SK-N-SH (cell line): ENCODE results near the gene COPZ1. TPM values are rescaled to one million over a fixed set of nuclear protein-coding genes. Genes with fewer than 3 reads are reported as not detected.

ENCODE experiments used
- CTCF ChIA-PET: fragments of 300-600, 350-600 bp; formaldehyde crosslinking; extraction: SDS; loops from one replicate; lab custom pipeline; 2021; lab: Yijun Ruan, JAX
- POLR2A ChIA-PET: fragments of 350-600 bp; sonication (Branson Sonifier 250); formaldehyde crosslinking; extraction: SDS; loops from one replicate; lab custom pipeline; 2020; ENCODE audit warnings: antibody characterized with exemption, inconsistent platforms; lab: Yijun Ruan, JAX
- DNase-seq: peaks from one replicate; pipeline ENCODE4 v3.0.0; 2012
- H2AFZ ChIP-seq: fragments of 200-600 bp; sonication (generic); 2 replicates; pipeline ENCODE4 v1.8.1; 2016; ENCODE audit warnings: antibody characterized with exemption, mild to moderate bottlenecking, low read depth
- H3F3A ChIP-seq: fragments of 200-600 bp; sonication (generic); replicated peaks from 2 replicates; pipeline ENCODE3; 2016; ENCODE audit warnings: antibody characterized with exemption, mild to moderate bottlenecking; ENCODE audit not compliant: insufficient read depth
- H3K27ac ChIP-seq, 2 experiments: fragments of 200-500 bp in 1 of 2; fragments of 200-600 bp in 1 of 2; sonication (Bioruptor generic) in 1 of 2; sonication (generic), shearing (Covaris generic) in 1 of 2; 2 replicates each; pipeline versions ENCODE4 v1.5.1 to v1.6.1; 2014 to 2016; ENCODE audit warnings: low read depth in 2 of 2, inconsistent platforms in 1 of 2, low read length in 1 of 2, mild to moderate bottlenecking in 1 of 2, mixed read lengths in 1 of 2
- H3K27me3 ChIP-seq: fragments of 200-600 bp; sonication (generic), shearing (Covaris generic); 2 replicates; pipeline ENCODE4 v1.6.1; 2016; ENCODE audit warnings: mixed run types; ENCODE audit not compliant: insufficient read depth
- H3K36me3 ChIP-seq, 2 experiments: fragments of 200-500 bp in 1 of 2; fragments of 200-600 bp in 1 of 2; sonication (Bioruptor generic) in 1 of 2; sonication (generic) in 1 of 2; replicated peaks in 1 of 2; 2 replicates each; pipeline versions ENCODE3 to v1.5.1; 2014 to 2016; ENCODE audit warnings: low read length in 1 of 2, mild to moderate bottlenecking in 1 of 2; ENCODE audit not compliant: insufficient read depth in 2 of 2, control insufficient read depth in 1 of 2
- H3K4me1 ChIP-seq, 2 experiments: fragments of 200-500 bp in 1 of 2; fragments of 200-600 bp in 1 of 2; sonication (Bioruptor generic) in 1 of 2; sonication (generic), shearing (Covaris generic) in 1 of 2; 2 replicates each; pipeline versions ENCODE4 v1.5.1 to v1.6.1; 2014 to 2016; ENCODE audit warnings: low read depth in 1 of 2, low read length in 1 of 2, mixed run types in 1 of 2; ENCODE audit not compliant: insufficient read depth in 2 of 2, control insufficient read depth in 1 of 2
- H3K4me2 ChIP-seq: fragments of 200-600 bp; sonication (generic), shearing (Covaris generic); 2 replicates; pipeline ENCODE4 v1.6.1; 2017; ENCODE audit warnings: mixed run types
- H3K4me3 ChIP-seq, 2 experiments: fragments of 200-500 bp in 1 of 2; fragments of 200-600 bp in 1 of 2; sonication (Bioruptor generic) in 1 of 2; sonication (generic), shearing (Covaris generic) in 1 of 2; 2 replicates each; pipeline versions ENCODE4 v1.5.1 to v1.8.1; 2014 to 2016; ENCODE audit warnings: low read depth in 2 of 2, inconsistent platforms in 1 of 2, low read length in 1 of 2, mild to moderate bottlenecking in 1 of 2, mixed read lengths in 1 of 2, moderate library complexity in 1 of 2
- H3K79me2 ChIP-seq: fragments of 200-600 bp; sonication (generic); 2 replicates; pipeline ENCODE4 v1.8.1; 2017; ENCODE audit warnings: mild to moderate bottlenecking; ENCODE audit not compliant: insufficient read depth
- H3K9ac ChIP-seq: fragments of 200-600 bp; sonication (generic); 2 replicates; pipeline ENCODE4 v1.6.1; 2017; ENCODE audit warnings: mixed run types
- H3K9me2 ChIP-seq: fragments of 200-600 bp; sonication (generic); 2 replicates; pipeline ENCODE4 v1.6.1; 2017; ENCODE audit warnings: mixed run types
- H3K9me3 ChIP-seq: fragments of 200-600 bp; sonication (generic); 2 replicates; pipeline ENCODE4 v1.6.1; 2017; ENCODE audit warnings: mixed run types, mild to moderate bottlenecking, moderate library complexity
- H4K20me1 ChIP-seq: fragments of 200-600 bp; sonication (generic); 2 replicates; pipeline ENCODE4 v1.6.1; 2017; ENCODE audit warnings: mild to moderate bottlenecking, mixed run types; ENCODE audit not compliant: insufficient read depth
- CHD2 ChIP-seq: fragments of 150-350 bp; IDR thresholded peaks from 2 replicates; pipeline ENCODE4 v1.6.1; 2018; ENCODE audit warnings: low read length; ENCODE audit not compliant: partially characterized antibody
- EP300 ChIP-seq, 2 experiments: IDR thresholded peaks; 2 replicates each; pipeline versions ENCODE4 v1.4.0 to v1.6.1; 2012; ENCODE audit warnings: borderline replicate concordance in 1 of 2, low read depth in 1 of 2, low read length in 1 of 2
- FOXJ3 ChIP-seq: sonication (generic); formaldehyde crosslinking; IDR thresholded peaks from 2 replicates; pipeline ENCODE4 v1.5.1; 2020; ENCODE audit warnings: mild to moderate bottlenecking, missing genetic modification reagents
- FOXM1 ChIP-seq: IDR thresholded peaks from 2 replicates; pipeline ENCODE4 v1.4.0; 2012; ENCODE audit warnings: low read depth, mild to moderate bottlenecking
- JUND ChIP-seq: IDR thresholded peaks from 2 replicates; pipeline ENCODE4 v1.4.0; 2012
- MEF2A ChIP-seq: IDR thresholded peaks from 2 replicates; pipeline ENCODE4 v1.4.0; 2012; ENCODE audit warnings: low read depth, borderline replicate concordance
- MXI1 ChIP-seq: IDR thresholded peaks from 2 replicates; pipeline ENCODE4 v1.6.1; 2012; ENCODE audit warnings: mild to moderate bottlenecking, low read depth, low read length, improper control_type of control experiment
- NFIC ChIP-seq: IDR thresholded peaks from 2 replicates; pipeline ENCODE4 v1.4.0; 2012; ENCODE audit warnings: borderline replicate concordance
- RAD21 ChIP-seq: IDR thresholded peaks from 2 replicates; pipeline ENCODE4 v1.6.1; 2012; ENCODE audit warnings: mild to moderate bottlenecking, low read length
- RCOR1 ChIP-seq: fragments of 150-350 bp; IDR thresholded peaks from 2 replicates; pipeline ENCODE4 v1.6.1; 2017; ENCODE audit warnings: antibody characterized with exemption, low read length
- RXRA ChIP-seq: IDR thresholded peaks from 2 replicates; pipeline ENCODE4 v1.4.0; 2012; ENCODE audit warnings: low read depth, mild to moderate bottlenecking, borderline replicate concordance
- TCF12 ChIP-seq: IDR thresholded peaks from 2 replicates; pipeline ENCODE4 v1.4.0; 2012
- TEAD4 ChIP-seq: IDR thresholded peaks from 2 replicates; pipeline ENCODE4 v1.4.0; 2012; ENCODE audit warnings: mild to moderate bottlenecking, borderline replicate concordance; ENCODE audit not compliant: insufficient read depth
- YY1 ChIP-seq: IDR thresholded peaks from 2 replicates; pipeline ENCODE4 v1.4.0; 2012; ENCODE audit warnings: low read depth, mild to moderate bottlenecking
- WGBS: methylation state at CpG from one replicate; pipeline ENCODE4 v1.1.6; 2017; ENCODE audit warnings: low lambda C conversion rate; 5-methylcytosine and 5-hydroxymethylcytosine counted together
- polyA plus RNA-seq, 3 experiments: library from polyadenylated mRNA; depleted of rRNA; stranded (reverse); fragments of >200 nt; gene quantifications; 2 replicates each; pipeline ENCODE4 v1.2.3, GENCODE V29; 2012
- TF ChIP-seq, protein P1 (sequence below): IDR thresholded peaks from 2 replicates; pipeline ENCODE4 v1.6.1; 2012; ENCODE audit warnings: mild to moderate bottlenecking, low read depth, low read length, moderate library complexity
- TF ChIP-seq, protein P2 (sequence below): IDR thresholded peaks from 2 replicates; pipeline ENCODE4 v1.4.0; 2012; ENCODE audit warnings: low read depth
- TF ChIP-seq, protein P3 (sequence below): fragments of 200-600 bp; sonication (generic); IDR thresholded peaks from 2 replicates; pipeline ENCODE4 v1.6.1; 2017; ENCODE audit warnings: antibody characterized with exemption, mild to moderate bottlenecking, moderate library complexity
- TF ChIP-seq, protein P4 (sequence below): fragments of 150-350 bp; IDR thresholded peaks from 2 replicates; pipeline ENCODE4 v1.6.1; 2016; ENCODE audit warnings: mild to moderate bottlenecking, low read depth, low read length

COPZ1 gene
- polyA plus RNA-seq, 1 of the 3 experiments (the other 2 are of a cell fraction): 111 TPM

DNA sequence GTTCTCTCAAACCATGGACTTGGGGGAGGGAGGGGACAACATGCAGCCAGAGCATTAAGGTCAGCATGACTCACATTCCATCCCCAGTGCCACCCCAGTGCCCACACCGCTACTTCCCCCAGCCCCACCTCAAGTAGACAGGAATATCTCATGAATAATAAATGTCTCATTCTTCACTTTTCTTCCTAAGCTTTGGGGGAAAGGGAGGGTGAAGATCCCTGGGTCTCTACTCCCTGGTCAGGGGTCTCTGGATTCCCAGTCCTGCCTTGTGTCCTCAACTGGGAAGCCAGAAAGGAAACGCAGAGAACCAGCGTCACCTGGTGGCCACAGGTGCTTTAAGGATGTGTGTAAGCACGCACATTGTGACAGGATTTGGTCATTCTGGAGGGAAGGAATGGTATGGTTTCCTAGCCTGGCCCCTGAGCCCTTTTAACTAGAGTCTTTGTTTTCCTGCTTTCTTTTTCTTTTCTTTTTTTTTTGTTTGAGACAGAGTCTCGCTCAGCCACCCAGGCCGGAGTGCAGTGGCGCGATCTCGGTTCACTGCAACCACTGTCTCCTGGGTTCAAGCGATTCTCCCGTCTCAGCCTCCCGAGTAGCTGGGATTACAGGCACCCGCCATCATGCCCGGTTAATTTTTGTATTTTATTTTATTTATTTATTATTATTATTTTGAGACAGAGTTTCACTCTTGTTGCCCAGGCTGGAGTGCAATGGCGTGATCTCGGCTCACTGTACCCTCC lies 36.0 kb downstream of the COPZ1 start (continued):
- TF ChIP-seq, protein P1, sequence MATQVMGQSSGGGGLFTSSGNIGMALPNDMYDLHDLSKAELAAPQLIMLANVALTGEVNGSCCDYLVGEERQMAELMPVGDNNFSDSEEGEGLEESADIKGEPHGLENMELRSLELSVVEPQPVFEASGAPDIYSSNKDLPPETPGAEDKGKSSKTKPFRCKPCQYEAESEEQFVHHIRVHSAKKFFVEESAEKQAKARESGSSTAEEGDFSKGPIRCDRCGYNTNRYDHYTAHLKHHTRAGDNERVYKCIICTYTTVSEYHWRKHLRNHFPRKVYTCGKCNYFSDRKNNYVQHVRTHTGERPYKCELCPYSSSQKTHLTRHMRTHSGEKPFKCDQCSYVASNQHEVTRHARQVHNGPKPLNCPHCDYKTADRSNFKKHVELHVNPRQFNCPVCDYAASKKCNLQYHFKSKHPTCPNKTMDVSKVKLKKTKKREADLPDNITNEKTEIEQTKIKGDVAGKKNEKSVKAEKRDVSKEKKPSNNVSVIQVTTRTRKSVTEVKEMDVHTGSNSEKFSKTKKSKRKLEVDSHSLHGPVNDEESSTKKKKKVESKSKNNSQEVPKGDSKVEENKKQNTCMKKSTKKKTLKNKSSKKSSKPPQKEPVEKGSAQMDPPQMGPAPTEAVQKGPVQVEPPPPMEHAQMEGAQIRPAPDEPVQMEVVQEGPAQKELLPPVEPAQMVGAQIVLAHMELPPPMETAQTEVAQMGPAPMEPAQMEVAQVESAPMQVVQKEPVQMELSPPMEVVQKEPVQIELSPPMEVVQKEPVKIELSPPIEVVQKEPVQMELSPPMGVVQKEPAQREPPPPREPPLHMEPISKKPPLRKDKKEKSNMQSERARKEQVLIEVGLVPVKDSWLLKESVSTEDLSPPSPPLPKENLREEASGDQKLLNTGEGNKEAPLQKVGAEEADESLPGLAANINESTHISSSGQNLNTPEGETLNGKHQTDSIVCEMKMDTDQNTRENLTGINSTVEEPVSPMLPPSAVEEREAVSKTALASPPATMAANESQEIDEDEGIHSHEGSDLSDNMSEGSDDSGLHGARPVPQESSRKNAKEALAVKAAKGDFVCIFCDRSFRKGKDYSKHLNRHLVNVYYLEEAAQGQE: no peak
- TF ChIP-seq TEAD4: no peak
- TF ChIP-seq, protein P2, sequence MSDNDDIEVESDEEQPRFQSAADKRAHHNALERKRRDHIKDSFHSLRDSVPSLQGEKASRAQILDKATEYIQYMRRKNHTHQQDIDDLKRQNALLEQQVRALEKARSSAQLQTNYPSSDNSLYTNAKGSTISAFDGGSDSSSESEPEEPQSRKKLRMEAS: peak; percentile 36; the same call in 1 of the 2 replicates
- TF ChIP-seq JUND: no peak
- TF ChIP-seq RXRA: no peak
- no peak for TF ChIP-seq FOXJ3 (CRISPR knock-in tag)
- TF ChIP-seq, protein P3, sequence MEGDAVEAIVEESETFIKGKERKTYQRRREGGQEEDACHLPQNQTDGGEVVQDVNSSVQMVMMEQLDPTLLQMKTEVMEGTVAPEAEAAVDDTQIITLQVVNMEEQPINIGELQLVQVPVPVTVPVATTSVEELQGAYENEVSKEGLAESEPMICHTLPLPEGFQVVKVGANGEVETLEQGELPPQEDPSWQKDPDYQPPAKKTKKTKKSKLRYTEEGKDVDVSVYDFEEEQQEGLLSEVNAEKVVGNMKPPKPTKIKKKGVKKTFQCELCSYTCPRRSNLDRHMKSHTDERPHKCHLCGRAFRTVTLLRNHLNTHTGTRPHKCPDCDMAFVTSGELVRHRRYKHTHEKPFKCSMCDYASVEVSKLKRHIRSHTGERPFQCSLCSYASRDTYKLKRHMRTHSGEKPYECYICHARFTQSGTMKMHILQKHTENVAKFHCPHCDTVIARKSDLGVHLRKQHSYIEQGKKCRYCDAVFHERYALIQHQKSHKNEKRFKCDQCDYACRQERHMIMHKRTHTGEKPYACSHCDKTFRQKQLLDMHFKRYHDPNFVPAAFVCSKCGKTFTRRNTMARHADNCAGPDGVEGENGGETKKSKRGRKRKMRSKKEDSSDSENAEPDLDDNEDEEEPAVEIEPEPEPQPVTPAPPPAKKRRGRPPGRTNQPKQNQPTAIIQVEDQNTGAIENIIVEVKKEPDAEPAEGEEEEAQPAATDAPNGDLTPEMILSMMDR: peak; percentile 91
- no peak for TF ChIP-seq RCOR1
- TF ChIP-seq FOXM1: no peak
- TF ChIP-seq CHD2: no peak
- 0 out of 2 replicates have a peak, but pooled peaks have one; percentile 23 for TF ChIP-seq TCF12
- TF ChIP-seq, all 33 proteins: peak for 8

DNA sequence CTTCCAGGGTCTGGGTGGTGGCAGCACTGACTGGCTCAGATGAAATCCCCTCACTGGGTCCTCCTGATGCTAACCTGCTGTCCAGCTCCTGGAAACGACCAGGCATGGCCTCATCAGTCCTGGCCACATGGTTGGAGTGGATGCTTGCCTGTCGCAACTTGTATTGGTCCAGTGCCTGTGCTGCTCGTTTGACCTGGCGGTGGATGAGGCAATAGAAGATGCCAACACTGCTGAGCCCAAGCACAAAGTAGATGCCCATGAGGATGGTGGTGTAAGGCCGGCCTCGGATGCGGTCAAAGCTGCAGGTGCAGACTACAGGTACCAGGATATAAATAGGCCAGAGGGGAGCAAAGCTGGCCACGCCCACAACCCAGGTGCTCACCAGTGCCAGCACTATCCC lies 38.1 kb downstream of the COPZ1 start:
- no peak overlapping the region for H3K4me3 ChIP-seq
- POLR2A ChIA-PET: interaction anchor here (1.4 to 1.6 kb wide), 2 partner anchors 26 to 77 kb away, joined by 3 to 5 read pairs; no protein-coding TSS in a partner anchor
- no peak overlapping the region for H3K9ac ChIP-seq
- H3K27ac ChIP-seq: no peak overlapping the region
- H2AFZ ChIP-seq: no peak overlapping the region
- TF ChIP-seq YY1 (no peak), CHD2 (no peak), MEF2A (no peak), RAD21 (no peak), EP300 (IDR thresholded peaks at IDR 0.05; ENCODE audit: borderline replicate concordance in 1 of 2, low read depth in 1 of 2, low read length in 1 of 2) (no peak), NFIC (no peak), MXI1 (no peak)
- TF ChIP-seq, protein P2: no peak
- TF ChIP-seq, protein P4, sequence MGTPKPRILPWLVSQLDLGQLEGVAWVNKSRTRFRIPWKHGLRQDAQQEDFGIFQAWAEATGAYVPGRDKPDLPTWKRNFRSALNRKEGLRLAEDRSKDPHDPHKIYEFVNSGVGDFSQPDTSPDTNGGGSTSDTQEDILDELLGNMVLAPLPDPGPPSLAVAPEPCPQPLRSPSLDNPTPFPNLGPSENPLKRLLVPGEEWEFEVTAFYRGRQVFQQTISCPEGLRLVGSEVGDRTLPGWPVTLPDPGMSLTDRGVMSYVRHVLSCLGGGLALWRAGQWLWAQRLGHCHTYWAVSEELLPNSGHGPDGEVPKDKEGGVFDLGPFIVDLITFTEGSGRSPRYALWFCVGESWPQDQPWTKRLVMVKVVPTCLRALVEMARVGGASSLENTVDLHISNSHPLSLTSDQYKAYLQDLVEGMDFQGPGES: no peak
- TF ChIP-seq, protein P3: no peak
- CTCF ChIA-PET: interaction anchor here (1.0 to 9.2 kb wide), 11 partner anchors 8 to 148 kb away, joined by 3 to 266 read pairs (median 41); partner anchors contain the start of genes COPZ1 and ZNF385A
- no peaks in the 10 kb centered on the region for H3K36me3 ChIP-seq
- no peaks in the 10 kb centered on the region for H3K9me3 ChIP-seq
- H3K79me2 ChIP-seq: no peaks in the 10 kb centered on the region
- 73% methylated on average over 8 of the region's 8 CpGs for WGBS
- H3K9me2 ChIP-seq: no peaks in the 10 kb centered on the region
- H3K27me3 ChIP-seq: no peaks in the 10 kb centered on the region
- H4K20me1 ChIP-seq: no peaks in the 10 kb centered on the region
- no peak overlapping the region for H3K4me2 ChIP-seq
- DNase-seq: no peak
- H3F3A ChIP-seq: peaks cover 14% of the 10 kb centered on the region
- peaks cover 18 to 21% of the 10 kb centered on the region in 2 experiments for H3K4me1 ChIP-seq
